Thoracic aorta (tissue), 2 donors: Measurements from ENCODE around the gene CARD10. TPM values are rescaled to one million over a fixed set of nuclear protein-coding genes. Genes with fewer than 3 reads are reported as not detected.

Source experiments
- ATAC-seq: fragments of 150-250 bp; one replicate; pipeline ENCODE4 v1.8.0; 2017; ENCODE audit warnings: low read depth; ENCODE audit not compliant: insufficient number of reproducible peaks, low FRiP score
- DNase-seq: peaks from one replicate; pipeline ENCODE4 v3.0.0-alpha.2; 2020; ENCODE audit warnings: low spot score
- H3K27ac ChIP-seq, 2 donors: fragments of 200-600 bp; sonication (generic); 1 replicate in 1 of 2; 2 replicates in 1 of 2; pipeline ENCODE4 v1.5.1; 2016; ENCODE audit warnings: mild to moderate bottlenecking in 2 of 2, moderate library complexity in 2 of 2
- H3K27me3 ChIP-seq: fragments of 200-600 bp; sonication (generic); replicated peaks from 2 replicates; pipeline ENCODE4 v1.6.0; 2016; ENCODE audit warnings: mild to moderate bottlenecking; ENCODE audit not compliant: insufficient read depth
- H3K36me3 ChIP-seq: fragments of 200-600 bp; sonication (generic); one replicate; pipeline ENCODE4 v1.5.1; 2016
- H3K4me1 ChIP-seq, 2 donors: fragments of 200-600 bp; sonication (generic); 1 replicate in 1 of 2; 2 replicates in 1 of 2; pipeline versions ENCODE4 v1.5.1 to v1.6.0; 2016; ENCODE audit warnings: low read depth in 2 of 2, mild to moderate bottlenecking in 1 of 2; ENCODE audit not compliant: control insufficient read depth in 1 of 2
- H3K4me3 ChIP-seq: fragments of 200-600 bp; sonication (generic); 2 replicates; pipeline ENCODE4 v1.5.1; 2016; ENCODE audit warnings: mild to moderate bottlenecking
- H3K9me3 ChIP-seq: fragments of 200-600 bp; sonication (generic); 2 replicates; pipeline ENCODE4 v1.5.1; 2016
- total RNA-seq, 2 donors: library from RNA; depleted of rRNA; stranded (reverse); fragments of >200 nt; gene quantifications; one replicate each; pipeline versions ENCODE4 v1.1.0 to v1.2.3, GENCODE V29; 2016
- TF ChIP-seq, protein P1 (sequence below): fragments of 200-600 bp; sonication (generic); IDR thresholded peaks from one replicate; pipeline ENCODE4 v1.5.1; 2019; ENCODE audit warnings: antibody characterized with exemption

Gene CARD10
- total RNA-seq, 2 donors from 2014 or later = 7.2 to 11.0 TPM

DNA sequence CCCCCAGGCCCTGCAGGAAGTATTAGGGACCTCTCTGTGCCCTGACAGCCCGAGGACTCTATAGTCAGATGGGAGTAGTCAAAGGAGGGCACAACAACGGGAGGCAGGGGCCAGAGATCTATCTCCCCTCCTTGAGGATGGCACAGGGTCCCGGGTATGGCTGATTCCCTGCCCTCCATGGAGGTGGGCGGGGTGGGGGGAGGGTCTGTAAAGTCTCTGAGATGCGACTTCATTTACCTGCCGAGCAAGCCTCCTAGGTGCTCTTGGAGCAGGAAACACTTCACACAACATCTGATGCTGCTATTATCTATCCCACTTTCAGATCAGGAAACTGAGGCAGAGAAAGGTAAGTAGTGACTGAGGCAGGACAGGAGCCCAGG lies 40.3 kb upstream of the CARD10 start:
- DNase-seq (no peak), ATAC-seq (no peak)
- Histone ChIP-seq H3K27me3 (no peaks in the 10 kb centered on the region), H3K4me1 (peaks cover 26 to 47% of the 10 kb centered on the region in 2 donors), H3K4me3 (peak overlapping the region; percentile 95), H3K27ac (peak overlapping the region; percentile 99 to 100), H3K36me3 (no peaks in the 10 kb centered on the region), H3K9me3 (no peaks in the 10 kb centered on the region)
- TF ChIP-seq, protein P1, sequence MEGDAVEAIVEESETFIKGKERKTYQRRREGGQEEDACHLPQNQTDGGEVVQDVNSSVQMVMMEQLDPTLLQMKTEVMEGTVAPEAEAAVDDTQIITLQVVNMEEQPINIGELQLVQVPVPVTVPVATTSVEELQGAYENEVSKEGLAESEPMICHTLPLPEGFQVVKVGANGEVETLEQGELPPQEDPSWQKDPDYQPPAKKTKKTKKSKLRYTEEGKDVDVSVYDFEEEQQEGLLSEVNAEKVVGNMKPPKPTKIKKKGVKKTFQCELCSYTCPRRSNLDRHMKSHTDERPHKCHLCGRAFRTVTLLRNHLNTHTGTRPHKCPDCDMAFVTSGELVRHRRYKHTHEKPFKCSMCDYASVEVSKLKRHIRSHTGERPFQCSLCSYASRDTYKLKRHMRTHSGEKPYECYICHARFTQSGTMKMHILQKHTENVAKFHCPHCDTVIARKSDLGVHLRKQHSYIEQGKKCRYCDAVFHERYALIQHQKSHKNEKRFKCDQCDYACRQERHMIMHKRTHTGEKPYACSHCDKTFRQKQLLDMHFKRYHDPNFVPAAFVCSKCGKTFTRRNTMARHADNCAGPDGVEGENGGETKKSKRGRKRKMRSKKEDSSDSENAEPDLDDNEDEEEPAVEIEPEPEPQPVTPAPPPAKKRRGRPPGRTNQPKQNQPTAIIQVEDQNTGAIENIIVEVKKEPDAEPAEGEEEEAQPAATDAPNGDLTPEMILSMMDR = no peak

DNA sequence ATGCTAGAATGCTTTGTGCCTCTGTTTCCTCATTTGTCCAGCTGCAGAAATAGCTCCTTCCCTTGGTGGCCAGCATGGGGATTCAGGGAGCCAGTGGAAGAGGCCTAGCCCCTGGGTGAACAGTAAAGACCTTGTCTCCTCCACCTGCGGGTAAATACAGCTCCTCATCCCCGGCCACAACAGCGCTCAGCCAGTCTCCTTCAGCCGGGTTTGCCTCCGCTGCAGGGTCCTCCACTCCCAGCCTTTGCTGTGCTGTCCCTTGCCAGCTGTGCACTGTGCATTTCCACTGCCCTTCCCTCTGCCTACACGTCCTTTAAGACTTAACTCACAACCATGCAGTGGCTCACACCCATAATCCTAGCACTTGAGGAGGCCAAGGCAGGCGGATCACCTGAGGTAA lies 39.6 kb upstream of the CARD10 start:
- DNase-seq (no peak), ATAC-seq (no peak)
- Histone ChIP-seq H3K36me3 (no peaks in the 10 kb centered on the region), H3K27ac (peak overlapping the region; percentile 45 to 55), H3K4me1 (peaks cover 21 to 40% of the 10 kb centered on the region in 2 donors), H3K27me3 (no peaks in the 10 kb centered on the region), H3K4me3 (no peak overlapping the region), H3K9me3 (no peaks in the 10 kb centered on the region)
- TF ChIP-seq, protein P1 = no peak

DNA sequence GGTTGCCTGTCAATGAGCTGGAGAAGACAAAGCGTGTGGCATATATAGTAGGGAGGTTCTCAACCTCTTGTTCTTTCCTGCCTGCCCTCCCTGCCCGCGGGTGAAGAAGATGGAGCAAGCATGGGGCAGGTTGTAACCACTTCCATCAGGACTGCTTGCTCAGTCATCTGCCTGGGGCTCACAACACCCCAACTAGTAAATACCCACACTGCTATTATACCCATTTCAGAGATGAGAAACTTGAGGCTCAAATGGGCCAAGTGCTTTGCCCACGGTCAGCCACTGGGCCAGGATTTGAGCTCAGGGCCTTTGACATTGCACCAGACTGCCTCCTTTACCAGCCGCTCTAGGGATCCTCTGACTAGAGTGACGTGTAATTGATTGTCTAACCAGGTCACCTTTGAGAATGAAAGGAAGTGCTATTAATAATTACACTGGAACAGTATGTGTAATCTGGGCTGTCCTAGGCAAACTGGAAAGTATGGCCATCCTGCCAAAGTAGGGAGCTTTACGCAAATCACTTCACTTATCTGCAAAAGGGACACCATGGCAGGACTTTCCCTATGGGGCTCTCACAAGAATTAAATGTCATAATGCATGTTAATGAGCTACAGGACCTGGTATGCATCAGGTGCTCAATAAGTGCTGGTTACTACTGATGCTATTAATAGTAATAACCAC lies 38.2 kb upstream of the CARD10 start:
- Histone ChIP-seq H3K9me3 (no peaks in the 10 kb centered on the region), H3K4me3 (no peak overlapping the region), H3K27me3 (no peaks in the 10 kb centered on the region), H3K4me1 (peaks cover 14 to 31% of the 10 kb centered on the region in 2 donors), H3K27ac (no peak overlapping the region), H3K36me3 (no peaks in the 10 kb centered on the region)
- DNase-seq (no peak), ATAC-seq (no peak)
- TF ChIP-seq, protein P1 = no peak

DNA sequence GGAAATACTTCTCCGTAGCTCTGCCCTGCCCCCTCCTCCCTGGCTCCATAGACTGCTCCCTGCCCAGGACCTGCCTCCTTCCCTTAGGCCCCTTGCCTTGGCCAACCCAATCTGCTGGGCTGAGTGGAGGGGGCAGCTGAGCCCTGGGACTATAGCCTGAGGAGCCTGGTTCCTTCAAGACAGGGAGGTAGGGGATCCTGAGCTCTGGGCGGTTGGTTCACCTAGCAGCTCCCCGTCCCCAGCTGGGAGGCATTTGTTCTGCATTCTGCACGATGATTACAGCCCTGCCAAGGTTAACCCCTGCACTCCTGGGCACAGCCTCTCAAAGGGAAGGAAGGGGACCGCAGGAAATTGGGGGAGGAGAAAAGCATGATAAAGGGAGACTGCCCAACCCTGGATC lies 37.5 kb upstream of the CARD10 start:
- Histone ChIP-seq H3K4me3 (no peak overlapping the region), H3K4me1 (peaks cover 13 to 31% of the 10 kb centered on the region in 2 donors), H3K27ac (no peak overlapping the region), H3K27me3 (no peaks in the 10 kb centered on the region), H3K9me3 (no peaks in the 10 kb centered on the region), H3K36me3 (no peaks in the 10 kb centered on the region)
- ATAC-seq (no peak), DNase-seq (no peak)
- TF ChIP-seq, protein P1 = no peak

DNA sequence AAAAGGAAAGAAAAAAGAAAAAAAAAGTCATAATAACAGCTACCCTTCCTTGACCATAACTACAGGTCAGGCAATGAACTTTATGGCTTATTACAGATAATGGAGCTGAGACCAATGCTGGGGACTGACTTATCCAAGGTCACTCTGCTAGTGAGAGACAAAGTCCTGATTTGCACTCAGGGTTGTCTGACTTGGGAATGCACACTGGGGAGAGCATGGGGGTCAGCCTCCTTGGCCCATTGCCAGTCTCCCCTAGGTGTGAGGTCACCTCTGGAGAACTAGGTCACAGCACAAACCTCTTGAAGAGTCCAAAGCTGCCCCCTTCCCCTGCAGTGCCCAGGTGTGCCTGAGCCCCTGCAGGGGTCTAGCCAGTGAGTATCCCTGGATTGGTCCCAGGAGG lies 35.8 kb upstream of the CARD10 start:
- TF ChIP-seq, protein P1 = no peak
- Histone ChIP-seq H3K27me3 (no peaks in the 10 kb centered on the region), H3K36me3 (no peaks in the 10 kb centered on the region), H3K9me3 (no peaks in the 10 kb centered on the region), H3K4me1 (peaks cover 16 to 44% of the 10 kb centered on the region in 2 donors), H3K27ac (no peak overlapping the region), H3K4me3 (no peak overlapping the region)
- ATAC-seq (no peak), DNase-seq (no peak)
